Measurements from ENCODE around the gene ZNF397.
"Not testable (repeated sequence)": the region's sequence is repeated elsewhere in the genome, so short reads cannot be mapped to it uniquely, and the experiment has no call there.

Gene ZNF397

GRCh38 chr18:35240664-35241447 lies at the start of gene ZNF397:
ZNF397 (plus strand) TSS chr18:35241034; CDS start chr18:35242471, 1,437 bp downstream.
- peak; percentile 94 for DNase-seq

DNA sequence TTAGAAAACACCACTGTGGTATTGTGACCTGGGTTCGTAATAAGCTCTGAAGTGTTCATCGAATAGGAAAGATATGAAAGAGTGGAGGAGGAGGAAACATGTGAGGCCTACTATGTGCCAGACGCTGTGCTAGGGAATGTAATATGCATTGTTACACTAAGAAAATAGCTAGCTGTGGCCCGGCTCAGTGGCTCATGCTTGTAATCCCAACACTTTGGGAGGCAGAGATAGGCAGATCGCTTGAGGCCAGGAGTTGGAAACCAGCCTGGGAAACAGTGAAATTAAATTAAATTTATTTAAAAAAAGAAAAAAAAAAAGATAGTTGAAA lies 49.2 kb upstream of the ZNF397 start:
- DNase-seq, result no peak

DNA sequence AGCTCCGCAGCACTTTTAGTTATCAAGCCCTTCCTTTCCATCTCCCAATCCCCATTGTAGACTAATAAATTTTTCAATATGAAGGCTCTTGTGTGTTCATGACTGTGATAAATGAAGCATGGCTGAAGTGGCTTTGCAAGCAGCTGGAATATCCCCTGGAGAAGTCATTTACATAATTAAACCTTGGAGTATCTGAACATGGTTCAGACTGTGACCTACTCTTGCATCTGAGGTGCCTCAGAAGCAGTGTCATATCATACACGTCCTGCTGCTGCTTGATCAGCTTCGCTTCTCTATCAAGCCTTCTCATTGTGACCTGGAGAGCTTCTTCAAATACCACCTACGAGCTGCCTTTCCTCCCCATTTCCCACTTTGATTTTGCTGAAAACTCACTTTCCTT lies 48.4 kb upstream of the ZNF397 start:
- no peak for DNase-seq

GRCh38 chr18:35193316-35193715 lies 47.5 kb upstream of the ZNF397 start:
- DNase-seq, result no peak

DNA sequence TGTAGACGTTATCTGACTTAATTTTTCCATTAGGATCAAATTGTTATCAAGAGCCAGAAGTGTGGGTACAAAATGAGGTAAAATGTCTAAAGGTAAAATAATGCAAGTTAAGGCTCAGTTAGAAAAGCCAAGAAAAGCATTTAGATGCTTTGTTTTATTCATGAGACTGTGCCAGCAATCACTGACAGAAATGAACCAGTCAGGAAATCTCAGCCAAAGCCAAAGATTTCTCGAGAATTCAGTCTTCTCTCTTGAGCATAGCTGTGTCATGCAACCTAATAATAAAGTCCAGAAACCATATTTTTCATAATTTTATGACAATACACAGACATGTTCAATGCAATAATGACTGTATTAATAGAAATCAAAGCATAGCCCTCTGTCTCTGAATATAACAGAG lies 43.5 kb upstream of the ZNF397 start:
- no peak for DNase-seq

GRCh38 chr18:35201256-35201931 lies 39.4 kb upstream of the ZNF397 start:
- no peak for DNase-seq

- DNase-seq, result no peak
Observed at GRCh38 chr18:35203067-35203466, 37.8 kb upstream of the ZNF397 start.

DNA sequence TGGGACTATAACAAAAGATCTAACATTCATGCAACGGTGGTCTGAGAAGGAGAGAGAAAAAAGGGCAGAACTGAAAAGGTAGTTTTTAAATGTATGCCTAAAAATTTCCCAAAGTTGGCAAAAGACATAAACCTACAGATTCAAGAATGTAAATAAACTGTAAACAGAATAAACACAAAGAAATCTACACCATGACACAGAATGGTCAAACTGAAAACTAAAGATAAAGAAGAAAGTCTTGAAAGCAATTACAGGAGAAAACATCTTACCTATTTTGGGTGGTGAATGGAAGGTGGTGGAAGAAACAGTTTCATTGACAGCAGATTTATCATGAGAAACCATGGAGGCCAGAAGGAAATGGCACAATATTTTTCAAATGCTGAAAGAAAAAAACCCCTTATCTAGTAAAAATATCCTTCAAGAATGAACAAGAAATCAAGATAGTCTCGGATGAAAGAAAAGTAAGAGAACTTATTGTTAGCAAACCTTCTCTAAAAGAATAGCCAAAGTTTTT lies 35.6 kb upstream of the ZNF397 start:
- DNase-seq, result no peak

DNA sequence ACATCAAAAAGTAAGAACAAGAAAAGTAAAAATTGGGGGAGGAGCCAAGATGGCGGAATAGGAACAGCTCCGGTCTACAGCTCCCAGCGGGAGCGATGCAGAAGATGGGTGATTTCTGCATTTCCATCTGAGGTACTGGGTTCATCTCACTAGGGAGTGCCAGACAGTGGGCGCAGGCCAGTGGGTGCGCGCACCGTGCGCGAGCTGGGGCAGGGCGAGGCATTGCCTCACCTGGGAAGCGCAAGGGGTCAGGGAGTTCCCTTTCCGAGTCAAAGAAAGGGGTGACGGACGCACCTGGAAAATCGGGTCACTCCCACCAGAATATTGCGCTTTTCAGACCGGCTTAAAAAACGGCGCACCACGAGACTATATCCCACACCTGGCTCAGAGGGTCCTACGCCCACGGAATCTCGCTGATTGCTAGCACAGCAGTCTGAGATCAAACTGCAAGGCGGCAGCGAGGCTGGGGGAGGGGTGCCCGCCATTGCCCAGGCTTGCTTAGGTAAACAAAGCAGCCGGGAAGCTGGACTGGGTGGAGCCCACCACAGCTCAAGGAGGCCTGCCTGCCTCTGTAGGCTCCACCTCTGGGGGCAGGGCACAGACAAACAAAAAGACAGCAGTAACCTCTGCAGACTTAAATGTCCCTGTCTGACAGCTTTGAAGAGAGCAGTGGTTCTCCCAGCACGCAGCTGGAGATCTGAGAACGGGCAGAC lies 34.9 kb upstream of the ZNF397 start:
- not testable (repeated sequence) for DNase-seq

- no peak for DNase-seq
Observed at GRCh38 chr18:35215026-35215425, 25.8 kb upstream of the ZNF397 start.

DNA sequence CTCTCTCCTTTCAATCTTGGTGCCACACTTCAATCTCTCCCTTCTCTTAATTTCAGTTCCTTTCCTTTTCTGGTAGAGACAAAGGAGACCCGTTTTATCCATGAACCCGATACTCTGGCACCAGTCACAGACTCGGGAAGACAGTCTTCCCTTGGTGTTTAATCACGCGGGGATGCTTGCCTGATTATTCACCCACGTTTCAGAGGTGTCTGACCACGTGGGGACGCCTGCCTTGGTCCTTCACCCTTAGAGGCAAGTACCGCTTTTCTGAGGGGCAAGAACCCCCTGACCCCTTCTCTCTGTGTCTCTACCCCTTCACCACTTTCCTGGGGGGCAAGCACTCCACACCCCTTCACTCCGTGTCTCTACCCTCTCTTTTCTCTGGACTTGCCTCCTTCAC lies 24.2 kb upstream of the ZNF397 start:
- not testable (repeated sequence) for DNase-seq

GRCh38 chr18:35219331-35219730 lies 21.5 kb upstream of the ZNF397 start:
- not testable (repeated sequence) for DNase-seq

- no peak for DNase-seq
Observed at GRCh38 chr18:35220424-35220823, 20.4 kb upstream of the ZNF397 start.

GRCh38 chr18:35223797-35224196 lies 17.0 kb upstream of the ZNF397 start:
- no peak for DNase-seq

DNA sequence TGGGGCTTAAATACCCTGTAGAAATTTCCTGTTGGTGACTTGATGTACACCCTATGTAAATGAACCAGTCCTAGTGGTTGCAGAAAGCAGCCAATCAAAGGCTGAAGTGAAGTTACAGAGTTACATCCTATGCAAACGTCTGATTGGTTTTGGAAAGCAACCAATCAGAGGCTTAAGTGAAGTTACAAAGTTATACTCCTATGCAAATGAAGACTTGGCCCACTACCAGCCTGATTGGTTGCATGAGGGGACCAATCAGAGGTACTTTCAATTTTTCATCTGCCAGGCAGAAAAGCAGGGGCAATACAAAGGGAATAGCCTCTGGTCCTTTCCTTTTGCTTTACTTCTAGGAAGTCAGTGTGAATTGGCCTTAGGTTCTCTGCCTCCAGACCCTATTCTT lies 13.6 kb upstream of the ZNF397 start:
- DNase-seq, result no peak

- peak; percentile 60 for DNase-seq
Observed at GRCh38 chr18:35231052-35231451, 9.8 kb upstream of the ZNF397 start.

- no peak for DNase-seq
Observed at GRCh38 chr18:35236571-35237363, 4.1 kb upstream of the ZNF397 start.

GRCh38 chr18:35239314-35239713 lies 1.5 kb upstream of the ZNF397 start:
- DNase-seq, result no peak

GRCh38 chr18:35241448-35241804 lies 592 bp downstream of the ZNF397 start:
- DNase-seq, result no peak

GRCh38 chr18:35242426-35242825 lies 1.6 kb downstream of the ZNF397 start:
- DNase-seq, result no peak

GRCh38 chr18:35244671-35245070 lies 3.8 kb downstream of the ZNF397 start:
- no peak for DNase-seq

DNA sequence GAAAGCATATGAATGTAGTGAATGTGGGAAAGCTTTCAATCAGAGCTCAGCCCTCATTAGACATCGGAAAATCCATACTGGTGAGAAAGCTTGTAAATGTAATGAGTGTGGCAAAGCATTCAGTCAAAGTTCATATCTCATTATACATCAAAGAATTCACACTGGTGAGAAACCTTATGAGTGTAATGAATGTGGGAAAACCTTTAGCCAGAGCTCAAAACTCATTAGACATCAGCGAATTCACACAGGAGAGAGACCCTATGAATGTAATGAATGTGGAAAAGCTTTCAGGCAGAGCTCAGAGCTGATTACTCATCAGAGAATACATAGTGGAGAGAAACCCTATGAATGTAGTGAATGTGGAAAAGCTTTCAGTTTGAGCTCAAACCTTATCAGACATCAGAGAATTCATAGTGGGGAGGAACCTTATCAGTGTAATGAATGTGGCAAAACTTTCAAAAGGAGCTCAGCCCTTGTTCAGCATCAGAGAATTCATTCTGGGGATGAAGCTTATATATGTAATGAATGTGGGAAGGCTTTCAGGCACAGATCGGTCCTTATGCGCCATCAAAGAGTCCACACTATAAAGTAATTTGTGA lies 5.0 kb downstream of the ZNF397 start:
- DNase-seq, result no peak

DNA sequence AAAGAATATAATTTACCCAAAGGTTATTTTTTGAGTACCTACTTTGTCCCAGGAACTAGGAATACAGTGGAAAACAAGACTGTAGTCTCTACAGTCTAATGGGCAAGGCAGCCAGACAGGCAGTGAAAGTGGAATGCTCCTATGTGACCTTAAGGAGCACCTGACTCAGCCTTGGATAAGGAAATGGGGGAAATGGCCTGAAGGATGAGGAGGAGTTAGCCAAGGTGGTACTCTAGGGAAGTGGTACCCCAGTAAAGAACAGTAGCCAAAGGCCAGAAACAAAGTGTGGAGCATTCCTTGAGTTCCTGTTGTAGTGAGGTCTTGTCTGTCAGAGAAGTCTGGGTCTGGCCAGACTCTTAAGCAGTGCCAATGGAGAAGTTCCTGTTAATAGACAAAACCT lies 6.0 kb downstream of the ZNF397 start:
- DNase-seq, result no peak
